ENCODE results near the gene KATNBL1.
A peak's percentile ranks its signal among the peaks of the same experiment; 100 is the strongest.

KATNBL1 gene

GRCh38 chr15:34209421-34210282, at the start of gene KATNBL1:
Gene KATNBL1 (minus strand): TSS chr15:34210096. CDS start chr15:34163676, 46,420 bp downstream.
- peak; percentile 96 for DNase-seq

GRCh38 chr15:34259566-34259965, 49.7 kb upstream of the KATNBL1 start:
- no peak for DNase-seq

- no peak for DNase-seq
These were observed 48.3 kb upstream of the KATNBL1 start for GRCh38 chr15:34258151-34258550.

GRCh38 chr15:34252545-34252944, 42.6 kb upstream of the KATNBL1 start:
- no peak for DNase-seq

- DNase-seq: peak; percentile 2
These were observed 38.3 kb upstream of the KATNBL1 start for GRCh38 chr15:34248190-34248589.

GRCh38 chr15:34246276-34246976, 36.5 kb upstream of the KATNBL1 start:
- DNase-seq: no peak

- no peak for DNase-seq
These were observed 33.3 kb upstream of the KATNBL1 start for GRCh38 chr15:34243226-34243625.

- no peak for DNase-seq
These were observed 32.4 kb upstream of the KATNBL1 start for GRCh38 chr15:34242331-34242710.

GRCh38 chr15:34241376-34242330, 31.8 kb upstream of the KATNBL1 start:
- DNase-seq: peak; percentile 54

- DNase-seq: no peak
These were observed 30.6 kb upstream of the KATNBL1 start for GRCh38 chr15:34240537-34240936.

- DNase-seq: peak; percentile 6
These were observed 29.4 kb upstream of the KATNBL1 start for GRCh38 chr15:34239151-34239808.

GRCh38 chr15:34233614-34234013, 23.7 kb upstream of the KATNBL1 start:
- peak; percentile 37 for DNase-seq

- DNase-seq: peak; percentile 49
These were observed 14.2 kb upstream of the KATNBL1 start for GRCh38 chr15:34223904-34224596.

GRCh38 chr15:34217587-34218225, 7.8 kb upstream of the KATNBL1 start:
- DNase-seq: peak; percentile 20

GRCh38 chr15:34216527-34217270, 6.8 kb upstream of the KATNBL1 start:
- no peak for DNase-seq

- no peak for DNase-seq
These were observed 4.2 kb upstream of the KATNBL1 start for GRCh38 chr15:34214135-34214534.

- DNase-seq: no peak
These were observed 3.8 kb upstream of the KATNBL1 start for GRCh38 chr15:34213690-34214089.

GRCh38 chr15:34206011-34206410, 3.9 kb downstream of the KATNBL1 start:
- no peak for DNase-seq

- no peak for DNase-seq
These were observed 6.0 kb downstream of the KATNBL1 start for GRCh38 chr15:34203936-34204335.

GRCh38 chr15:34203305-34203704, 6.6 kb downstream of the KATNBL1 start:
- DNase-seq: no peak
